ENCODE data around the gene RAB33A. TPM values are rescaled to one million over a fixed set of nuclear protein-coding genes. Genes with fewer than 3 reads are reported as not detected.

RAB33A gene
- total RNA-seq (2021) (0.57 and 0.95 TPM in 2 replicates), Bru-seq, nascent RNA (percentile 26 among the genes with signal in this experiment), BruChase-seq, experiment 1, labeled RNA remaining after a 2-hour chase (percentile 32 among the genes with signal in this experiment), BruChase-seq, experiment 2, labeled RNA remaining after a 6-hour chase (percentile 34 among the genes with signal in this experiment)
- long read RNA-seq, partial matches to known transcripts = 1 of 4 reads
- long read RNA-seq, other reads (novel, unspliced or antisense) = 3 of 4 reads

DNA sequence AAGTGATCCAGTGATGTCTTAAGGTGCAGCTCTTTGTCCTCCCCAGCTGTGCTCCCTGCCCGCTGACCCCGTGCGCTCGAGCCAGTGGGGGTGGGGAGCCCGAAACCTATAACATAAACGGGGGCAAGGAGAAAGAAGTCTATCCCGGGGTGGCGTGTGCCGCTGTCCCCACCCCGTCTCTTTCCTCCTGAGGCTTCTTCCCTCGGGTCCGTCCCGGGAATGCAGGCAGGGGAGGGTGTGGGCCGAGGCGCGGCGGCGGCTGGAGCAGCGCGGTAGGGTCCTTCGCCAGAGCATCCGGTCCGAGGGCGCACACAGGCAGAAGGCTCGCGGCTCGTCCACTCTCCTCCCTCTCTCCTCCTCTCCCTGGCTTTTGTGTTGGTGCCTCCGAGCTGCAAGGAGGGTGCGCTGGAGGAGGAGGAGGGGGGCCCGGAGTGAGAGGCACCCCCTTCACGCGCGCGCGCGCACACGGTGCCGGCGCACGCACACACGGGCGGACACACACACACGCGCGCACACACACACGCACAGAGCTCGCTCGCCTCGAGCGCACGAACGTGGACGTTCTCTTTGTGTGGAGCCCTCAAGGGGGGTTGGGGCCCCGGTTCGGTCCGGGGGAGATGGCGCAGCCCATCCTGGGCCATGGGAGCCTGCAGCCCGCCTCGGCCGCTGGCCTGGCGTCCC, at the start of gene RAB33A:
Gene RAB33A (plus strand): TSS at position 517 of the 681 bp plus-strand sequence. CDS start 101 bp downstream, at position 618.
- H3K36me3 ChIP-seq (ENCODE audit: low read depth) = no peaks in the 10 kb centered on the region
- DNase-seq = peak in 1 of 2 experiments; percentile 9
- no TSS peak for BruUV-seq (replicated peaks)
- peaks cover 20% of the 10 kb centered on the region for H3F3A ChIP-seq (ENCODE audit: insufficient read depth, low read depth)
- ChIA-PET POLR2A (ENCODE audit: unreplicated experiment) (no interaction called here), CTCF (no interaction called here)
- no peaks in the 10 kb centered on the region for H3K9me3 ChIP-seq (ENCODE audit: insufficient read depth, low read depth)
- no peaks in the 10 kb centered on the region for H3K9me2 ChIP-seq (ENCODE audit: insufficient read depth)
- peak within 1 kb of the TSS; percentile 62 for H3K4me2 ChIP-seq
- H3K27ac ChIP-seq = peak within 1 kb of the TSS; percentile 97
- H3K4me1 ChIP-seq (replicated peaks; ENCODE audit: insufficient read depth) = peaks cover 39% of the 10 kb centered on the region
- intact Hi-C loops (cut with micrococcal nuclease; ENCODE audit: unreplicated experiment) = no loop called here
- no peaks in the 10 kb centered on the region for H3K79me2 ChIP-seq (ENCODE audit: low read depth)
- H3K4me3 ChIP-seq = no peak within 1 kb of the TSS
- H2AFZ ChIP-seq = no peak within 1 kb of the TSS
- H4K20me1 ChIP-seq (ENCODE audit: insufficient read depth) = no peaks in the 10 kb centered on the region
- H3K27me3 ChIP-seq (ENCODE audit: insufficient read depth, low read depth) = no peaks in the 10 kb centered on the region
- no peak for TF ChIP-seq EZH2 (IDR thresholded peaks at IDR 0.05; ENCODE audit: low read depth)
- TF ChIP-seq, protein P1, sequence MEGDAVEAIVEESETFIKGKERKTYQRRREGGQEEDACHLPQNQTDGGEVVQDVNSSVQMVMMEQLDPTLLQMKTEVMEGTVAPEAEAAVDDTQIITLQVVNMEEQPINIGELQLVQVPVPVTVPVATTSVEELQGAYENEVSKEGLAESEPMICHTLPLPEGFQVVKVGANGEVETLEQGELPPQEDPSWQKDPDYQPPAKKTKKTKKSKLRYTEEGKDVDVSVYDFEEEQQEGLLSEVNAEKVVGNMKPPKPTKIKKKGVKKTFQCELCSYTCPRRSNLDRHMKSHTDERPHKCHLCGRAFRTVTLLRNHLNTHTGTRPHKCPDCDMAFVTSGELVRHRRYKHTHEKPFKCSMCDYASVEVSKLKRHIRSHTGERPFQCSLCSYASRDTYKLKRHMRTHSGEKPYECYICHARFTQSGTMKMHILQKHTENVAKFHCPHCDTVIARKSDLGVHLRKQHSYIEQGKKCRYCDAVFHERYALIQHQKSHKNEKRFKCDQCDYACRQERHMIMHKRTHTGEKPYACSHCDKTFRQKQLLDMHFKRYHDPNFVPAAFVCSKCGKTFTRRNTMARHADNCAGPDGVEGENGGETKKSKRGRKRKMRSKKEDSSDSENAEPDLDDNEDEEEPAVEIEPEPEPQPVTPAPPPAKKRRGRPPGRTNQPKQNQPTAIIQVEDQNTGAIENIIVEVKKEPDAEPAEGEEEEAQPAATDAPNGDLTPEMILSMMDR (conservative IDR thresholded peaks at IDR 0.05) = no peak

DNA sequence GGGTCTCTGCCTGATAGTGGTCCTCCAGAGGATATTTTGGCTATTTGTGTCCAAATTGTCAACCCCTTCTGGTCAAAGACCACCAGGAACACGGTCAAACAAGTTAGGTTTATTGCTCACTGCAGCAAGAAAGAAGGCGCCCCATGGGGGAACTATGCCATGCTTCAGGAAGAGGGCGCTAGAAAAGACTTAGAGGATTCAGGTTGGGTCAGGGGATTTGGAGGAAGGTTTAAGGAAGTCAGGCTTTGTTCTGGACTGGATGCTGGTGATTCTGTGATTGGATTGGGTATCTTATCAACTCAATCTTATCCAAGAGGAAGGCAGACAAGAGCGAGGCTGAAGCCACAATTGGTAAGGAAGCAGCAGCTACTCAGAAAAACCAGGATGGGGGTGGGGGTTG, 47.2 kb upstream of the RAB33A start:
- Histone ChIP-seq H3K4me1 (replicated peaks; ENCODE audit: insufficient read depth) (peaks cover 50% of the 10 kb centered on the region), H3K79me2 (ENCODE audit: low read depth) (no peaks in the 10 kb centered on the region), H3K4me3 (no peak overlapping the region), H3K36me3 (ENCODE audit: low read depth) (no peaks in the 10 kb centered on the region), H3K4me2 (no peak overlapping the region), H3K27ac (peak overlapping the region; percentile 40; the same call in 1 of the 2 replicates), H3K9me3 (ENCODE audit: insufficient read depth, low read depth) (no peaks in the 10 kb centered on the region), H4K20me1 (ENCODE audit: insufficient read depth) (no peaks in the 10 kb centered on the region), H3K27me3 (ENCODE audit: insufficient read depth, low read depth) (no peaks in the 10 kb centered on the region), H2AFZ (no peak overlapping the region), H3F3A (ENCODE audit: insufficient read depth, low read depth) (peaks cover 16% of the 10 kb centered on the region), H3K9me2 (ENCODE audit: insufficient read depth) (no peaks in the 10 kb centered on the region)
- BruUV-seq (replicated peaks) = TSS peak; percentile 31
- TF ChIP-seq EZH2 (IDR thresholded peaks at IDR 0.05; ENCODE audit: low read depth) = no peak
- TF ChIP-seq, protein P1 (conservative IDR thresholded peaks at IDR 0.05) = no peak
- intact Hi-C loops (cut with micrococcal nuclease; ENCODE audit: unreplicated experiment) = loop anchor here (2.0 kb wide), 2 partner anchors 16 to 44 kb away; no protein-coding TSS in a partner anchor
- ChIA-PET CTCF (no interaction called here), POLR2A (ENCODE audit: unreplicated experiment) (interaction anchor here (0.6 kb wide), 1 partner anchor 9 kb away, joined by 6 read pairs; no protein-coding TSS in a partner anchor)
- no peak for DNase-seq

DNA sequence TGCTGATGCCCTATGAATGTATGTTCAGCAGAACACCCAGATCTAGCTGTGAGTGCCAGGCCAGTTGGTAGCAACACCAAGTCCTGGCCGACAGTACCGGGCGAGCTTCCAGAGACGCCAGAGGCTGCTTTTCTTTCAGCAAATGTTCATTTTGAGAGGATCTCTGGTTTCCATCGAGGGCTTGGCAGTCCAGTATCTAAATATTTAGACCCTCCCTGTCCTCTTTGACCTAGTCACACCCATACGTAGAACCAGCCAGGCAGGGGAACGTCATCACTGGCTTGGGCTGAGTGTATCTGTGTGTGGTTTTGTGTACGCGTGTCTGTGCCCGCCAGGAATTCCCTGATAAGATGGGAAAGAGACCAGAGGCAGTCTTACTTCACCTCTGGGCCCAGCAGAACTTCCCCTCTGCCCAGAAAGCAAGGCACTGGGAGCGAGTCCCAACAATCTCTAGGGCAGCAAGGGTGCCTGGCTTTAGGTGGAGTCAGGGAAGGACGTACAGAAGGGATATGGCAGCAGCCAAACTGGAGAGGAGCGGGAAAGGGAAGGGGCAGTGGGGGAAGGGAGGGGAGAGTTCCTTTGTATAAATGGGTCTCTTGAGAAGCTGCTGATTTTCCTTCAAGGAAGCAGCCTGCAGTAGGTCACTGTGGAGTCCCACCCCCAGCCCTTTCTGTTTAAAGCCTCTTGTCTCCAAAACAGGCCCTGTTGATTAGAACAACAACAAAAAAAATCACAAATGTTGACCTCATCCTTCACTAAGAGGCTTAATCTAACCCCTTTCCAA, 46.5 kb upstream of the RAB33A start:
- Histone ChIP-seq H3K9me3 (ENCODE audit: insufficient read depth, low read depth) (no peaks in the 10 kb centered on the region), H3F3A (ENCODE audit: insufficient read depth, low read depth) (peaks cover 16% of the 10 kb centered on the region), H3K4me2 (peak overlapping the region; percentile 44; the same call in 1 of the 2 replicates), H3K9me2 (ENCODE audit: insufficient read depth) (no peaks in the 10 kb centered on the region), H4K20me1 (ENCODE audit: insufficient read depth) (no peaks in the 10 kb centered on the region), H3K27ac (peak overlapping the region; percentile 40), H3K4me1 (replicated peaks; ENCODE audit: insufficient read depth) (peaks cover 43% of the 10 kb centered on the region), H3K27me3 (ENCODE audit: insufficient read depth, low read depth) (no peaks in the 10 kb centered on the region), H3K4me3 (no peak overlapping the region; the same call in 1 of the 2 replicates), H3K36me3 (ENCODE audit: low read depth) (0 out of 2 replicates have a peak, but pooled peaks cover under 1% of the 10 kb centered on the region), H2AFZ (no peak overlapping the region), H3K79me2 (ENCODE audit: low read depth) (no peaks in the 10 kb centered on the region)
- ChIA-PET POLR2A (ENCODE audit: unreplicated experiment) (interaction anchor here (0.6 kb wide), 1 partner anchor 10 kb away, joined by 6 read pairs; no protein-coding TSS in a partner anchor), CTCF (no interaction called here)
- no peak for TF ChIP-seq EZH2 (IDR thresholded peaks at IDR 0.05; ENCODE audit: low read depth)
- TF ChIP-seq, protein P1 (conservative IDR thresholded peaks at IDR 0.05) = no peak
- intact Hi-C loops (cut with micrococcal nuclease; ENCODE audit: unreplicated experiment) = loop anchor here (2.0 kb wide), 2 partner anchors 16 to 44 kb away; no protein-coding TSS in a partner anchor
- TSS peak; percentile 57 for BruUV-seq (replicated peaks)
- peak; percentile 72 to 78 for DNase-seq
